ENCODE data around the gene PRKAG3. TPM values are rescaled to one million over a fixed set of nuclear protein-coding genes. Genes with fewer than 3 reads are reported as not detected.

Gene PRKAG3
- total and polyA plus RNA-seq, 4 donors, result 0.08 TPM; not detected in 3

- Histone ChIP-seq H3K36me3 (ENCODE audit: control insufficient read depth in 4 of 4, insufficient read depth in 3 of 4, low read depth in 1 of 4, low read length in 3 of 4) (no peaks in the 10 kb centered on the region), H3K4me3 (ENCODE audit: low read depth in 1 of 3, low read length in 3 of 3) (peak within 1 kb of the TSS in 1 of 3 donors; percentile 45), H3K9me3 (ENCODE audit: control insufficient read depth in 4 of 4, low read length in 3 of 4) (no peaks in the 10 kb centered on the region), H3K27me3 (ENCODE audit: control insufficient read depth in 4 of 4, insufficient read depth in 4 of 4, low read length in 3 of 4) (peaks cover 4 to 21% (median 6%) of the 10 kb centered on the region in 4 donors), H3K4me1 (ENCODE audit: control insufficient read depth in 4 of 4, insufficient read depth in 4 of 4, low read length in 3 of 4) (peaks cover 0 to 20% (median 10%) of the 10 kb centered on the region in 4 donors), H3K9ac (ENCODE audit: low read depth in 1 of 2, low read length in 2 of 2) (no peak within 1 kb of the TSS), H3K27ac (ENCODE audit: low read depth in 1 of 2, low read length in 2 of 2) (no peak within 1 kb of the TSS)
- 2% methylated on average over 64 of the region's 64 CpGs for WGBS
- TF ChIP-seq RAD21 (IDR thresholded peaks at IDR 0.05) (no peak), GABPA (IDR thresholded peaks at IDR 0.05 in 1 of 2, conservative IDR thresholded peaks at IDR 0.05 in 1 of 2) (no peak), RXRA (IDR thresholded peaks at IDR 0.05) (no peak), TAF1 (conservative IDR thresholded peaks at IDR 0.05) (no peak), NR2F2 (IDR thresholded peaks at IDR 0.05) (no peak), FOXA1 (IDR thresholded peaks at IDR 0.05) (no peak), YY1 (IDR thresholded peaks at IDR 0.05) (no peak), EGR1 (IDR thresholded peaks at IDR 0.05; ENCODE audit: low read depth in 2 of 2) (no peak), HNF4G (IDR thresholded peaks at IDR 0.05) (no peak), SP1 (IDR thresholded peaks at IDR 0.05) (no peak), FOXA2 (IDR thresholded peaks at IDR 0.05) (no peak), JUND (IDR thresholded peaks at IDR 0.05) (no peak), HNF4A (conservative IDR thresholded peaks at IDR 0.05) (no peak), ATF3 (IDR thresholded peaks at IDR 0.05) (no peak), REST (IDR thresholded peaks at IDR 0.05) (no peak)
- TF ChIP-seq, protein P1, sequence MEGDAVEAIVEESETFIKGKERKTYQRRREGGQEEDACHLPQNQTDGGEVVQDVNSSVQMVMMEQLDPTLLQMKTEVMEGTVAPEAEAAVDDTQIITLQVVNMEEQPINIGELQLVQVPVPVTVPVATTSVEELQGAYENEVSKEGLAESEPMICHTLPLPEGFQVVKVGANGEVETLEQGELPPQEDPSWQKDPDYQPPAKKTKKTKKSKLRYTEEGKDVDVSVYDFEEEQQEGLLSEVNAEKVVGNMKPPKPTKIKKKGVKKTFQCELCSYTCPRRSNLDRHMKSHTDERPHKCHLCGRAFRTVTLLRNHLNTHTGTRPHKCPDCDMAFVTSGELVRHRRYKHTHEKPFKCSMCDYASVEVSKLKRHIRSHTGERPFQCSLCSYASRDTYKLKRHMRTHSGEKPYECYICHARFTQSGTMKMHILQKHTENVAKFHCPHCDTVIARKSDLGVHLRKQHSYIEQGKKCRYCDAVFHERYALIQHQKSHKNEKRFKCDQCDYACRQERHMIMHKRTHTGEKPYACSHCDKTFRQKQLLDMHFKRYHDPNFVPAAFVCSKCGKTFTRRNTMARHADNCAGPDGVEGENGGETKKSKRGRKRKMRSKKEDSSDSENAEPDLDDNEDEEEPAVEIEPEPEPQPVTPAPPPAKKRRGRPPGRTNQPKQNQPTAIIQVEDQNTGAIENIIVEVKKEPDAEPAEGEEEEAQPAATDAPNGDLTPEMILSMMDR (IDR thresholded peaks at IDR 0.05; ENCODE audit: low read depth, low read length, missing input control), result no peak
- TF ChIP-seq, protein P2, sequence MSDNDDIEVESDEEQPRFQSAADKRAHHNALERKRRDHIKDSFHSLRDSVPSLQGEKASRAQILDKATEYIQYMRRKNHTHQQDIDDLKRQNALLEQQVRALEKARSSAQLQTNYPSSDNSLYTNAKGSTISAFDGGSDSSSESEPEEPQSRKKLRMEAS (IDR thresholded peaks at IDR 0.05), result no peak
- TF ChIP-seq, protein P3, sequence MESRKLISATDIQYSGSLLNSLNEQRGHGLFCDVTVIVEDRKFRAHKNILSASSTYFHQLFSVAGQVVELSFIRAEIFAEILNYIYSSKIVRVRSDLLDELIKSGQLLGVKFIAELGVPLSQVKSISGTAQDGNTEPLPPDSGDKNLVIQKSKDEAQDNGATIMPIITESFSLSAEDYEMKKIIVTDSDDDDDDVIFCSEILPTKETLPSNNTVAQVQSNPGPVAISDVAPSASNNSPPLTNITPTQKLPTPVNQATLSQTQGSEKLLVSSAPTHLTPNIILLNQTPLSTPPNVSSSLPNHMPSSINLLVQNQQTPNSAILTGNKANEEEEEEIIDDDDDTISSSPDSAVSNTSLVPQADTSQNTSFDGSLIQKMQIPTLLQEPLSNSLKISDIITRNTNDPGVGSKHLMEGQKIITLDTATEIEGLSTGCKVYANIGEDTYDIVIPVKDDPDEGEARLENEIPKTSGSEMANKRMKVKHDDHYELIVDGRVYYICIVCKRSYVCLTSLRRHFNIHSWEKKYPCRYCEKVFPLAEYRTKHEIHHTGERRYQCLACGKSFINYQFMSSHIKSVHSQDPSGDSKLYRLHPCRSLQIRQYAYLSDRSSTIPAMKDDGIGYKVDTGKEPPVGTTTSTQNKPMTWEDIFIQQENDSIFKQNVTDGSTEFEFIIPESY (IDR thresholded peaks at IDR 0.05), result no peak
- no peak for DNase-seq (ENCODE audit: low spot score)
Measured at GRCh38 chr2:218859556-218859987, 28.0 kb upstream of the PRKAG3 start, which contains the start of gene WNT6. Gene WNT6 (plus strand): TSS chr2:218859805. CDS start chr2:218860038, 233 bp downstream.
